Measurements from ENCODE around the gene CPM. TPM values are rescaled to one million over a fixed set of nuclear protein-coding genes. Genes with fewer than 3 reads are reported as not detected.

CPM gene
- total RNA-seq, 2 experiments from 2014 or later: 1.1 to 6.1 TPM

- H3K9me3 Mint-ChIP-seq (ENCODE audit: low read depth): no peaks in the 10 kb centered on the region
These were observed 71.1 kb downstream of the CPM start for GRCh38 chr12:68861890-68862289.

GRCh38 chr12:68856510-68856909 lies 76.5 kb downstream of the CPM start:
- no peak for DNase-seq

More at GRCh38 chr12:68861890-68862289, 71.1 kb downstream of the CPM start:
- peaks cover 10% of the 10 kb centered on the region for H3K27me3 Mint-ChIP-seq
- H3K4me3 Mint-ChIP-seq: no peak overlapping the region
- ATAC-seq (no peak), DNase-seq (no peak)
- no peak overlapping the region for H3K27ac Mint-ChIP-seq
- H3K4me1 Mint-ChIP-seq: peaks cover 3% of the 10 kb centered on the region
- H3K36me3 Mint-ChIP-seq: no peaks in the 10 kb centered on the region
- CTCF ChIA-PET: interaction anchor here (0.7 to 1.4 kb wide), 2 partner anchors 32 to 208 kb away, joined by 3 to 5 read pairs; no protein-coding TSS in a partner anchor

DNA sequence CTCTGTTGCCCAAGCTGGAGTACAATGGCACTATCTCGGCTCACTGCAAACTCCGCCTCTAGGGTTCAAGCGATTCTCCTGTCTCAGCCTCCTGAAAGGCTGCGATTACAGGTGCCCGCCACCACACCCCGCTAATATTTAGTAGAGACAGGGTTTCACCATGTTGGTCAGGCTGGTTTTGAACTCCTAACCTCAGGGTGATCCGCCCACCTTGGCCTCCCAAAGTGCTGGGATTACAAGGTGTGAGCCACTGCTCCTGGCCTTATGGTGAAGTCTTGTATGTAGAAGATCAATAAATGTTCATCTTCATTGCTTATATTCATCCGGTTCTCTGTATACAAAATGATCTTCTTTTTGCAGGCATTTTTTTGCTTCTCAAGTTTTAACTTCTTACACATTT lies 77.2 kb downstream of the CPM start:
- ATAC-seq (no peak), DNase-seq (no peak)
- CTCF ChIA-PET: interaction anchor here (0.9 kb wide), 1 partner anchor 11 kb away, joined by 3 read pairs; no protein-coding TSS in a partner anchor
- Mint-ChIP-seq H3K9me3 (ENCODE audit: low read depth) (no peaks in the 10 kb centered on the region), H3K27me3 (peaks cover 28% of the 10 kb centered on the region), H3K4me1 (no peaks in the 10 kb centered on the region), H3K27ac (no peak overlapping the region), H3K36me3 (no peaks in the 10 kb centered on the region), H3K4me3 (no peak overlapping the region)

More at GRCh38 chr12:68856510-68856909, 76.5 kb downstream of the CPM start:
- Mint-ChIP-seq H3K9me3 (ENCODE audit: low read depth) (no peaks in the 10 kb centered on the region), H3K36me3 (no peaks in the 10 kb centered on the region), H3K4me3 (no peak overlapping the region), H3K27ac (no peak overlapping the region), H3K4me1 (no peaks in the 10 kb centered on the region), H3K27me3 (peaks cover 28% of the 10 kb centered on the region)
- no peak for ATAC-seq
- CTCF ChIA-PET: no interaction called here

DNA sequence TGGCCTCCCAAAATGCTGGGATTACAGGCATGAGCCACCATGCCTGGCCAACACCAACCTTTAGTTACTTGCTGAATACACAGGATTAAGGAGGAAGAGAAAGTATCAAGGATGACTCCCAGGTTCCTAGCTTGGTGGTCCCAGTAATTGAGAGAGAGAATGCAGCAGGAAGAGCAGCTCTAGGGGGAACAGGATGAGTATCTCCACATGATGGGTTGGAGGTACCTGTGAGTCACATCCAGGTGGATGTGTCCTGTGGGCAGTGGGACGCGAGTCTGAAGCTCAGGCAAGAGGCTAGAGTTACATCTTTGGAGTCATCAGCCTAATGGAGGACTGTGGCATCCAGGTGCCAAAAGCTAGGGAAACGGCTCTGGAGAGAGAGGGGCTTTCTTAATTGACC lies 77.9 kb downstream of the CPM start:
- H3K27ac Mint-ChIP-seq: no peak overlapping the region
- no peaks in the 10 kb centered on the region for H3K36me3 Mint-ChIP-seq
- no peak overlapping the region for H3K4me3 Mint-ChIP-seq
- H3K9me3 Mint-ChIP-seq (ENCODE audit: low read depth): no peaks in the 10 kb centered on the region
- no peak for ATAC-seq
- no peaks in the 10 kb centered on the region for H3K4me1 Mint-ChIP-seq
- H3K27me3 Mint-ChIP-seq: peaks cover 28% of the 10 kb centered on the region
- CTCF ChIA-PET: interaction anchor here (0.9 kb wide), 1 partner anchor 10 kb away, joined by 3 read pairs; no protein-coding TSS in a partner anchor
- DNase-seq: no peak

- H3K4me1 Mint-ChIP-seq: no peaks in the 10 kb centered on the region
- no peak overlapping the region for H3K4me3 Mint-ChIP-seq
- no peaks in the 10 kb centered on the region for H3K9me3 Mint-ChIP-seq (ENCODE audit: low read depth)
- no peak for ATAC-seq
- peaks cover 25% of the 10 kb centered on the region for H3K27me3 Mint-ChIP-seq
- no peak overlapping the region for H3K27ac Mint-ChIP-seq
- CTCF ChIA-PET: no interaction called here
- DNase-seq: no peak
- H3K36me3 Mint-ChIP-seq: no peaks in the 10 kb centered on the region
These were observed 78.4 kb downstream of the CPM start for GRCh38 chr12:68854554-68854953.

- Mint-ChIP-seq H3K4me3 (no peak overlapping the region), H3K27ac (no peak overlapping the region), H3K27me3 (peaks cover 25% of the 10 kb centered on the region), H3K36me3 (no peaks in the 10 kb centered on the region), H3K4me1 (no peaks in the 10 kb centered on the region), H3K9me3 (ENCODE audit: low read depth) (no peaks in the 10 kb centered on the region)
- no peak for DNase-seq
- CTCF ChIA-PET: no interaction called here
- no peak for ATAC-seq
These were observed 78.9 kb downstream of the CPM start for GRCh38 chr12:68854078-68854468.

DNA sequence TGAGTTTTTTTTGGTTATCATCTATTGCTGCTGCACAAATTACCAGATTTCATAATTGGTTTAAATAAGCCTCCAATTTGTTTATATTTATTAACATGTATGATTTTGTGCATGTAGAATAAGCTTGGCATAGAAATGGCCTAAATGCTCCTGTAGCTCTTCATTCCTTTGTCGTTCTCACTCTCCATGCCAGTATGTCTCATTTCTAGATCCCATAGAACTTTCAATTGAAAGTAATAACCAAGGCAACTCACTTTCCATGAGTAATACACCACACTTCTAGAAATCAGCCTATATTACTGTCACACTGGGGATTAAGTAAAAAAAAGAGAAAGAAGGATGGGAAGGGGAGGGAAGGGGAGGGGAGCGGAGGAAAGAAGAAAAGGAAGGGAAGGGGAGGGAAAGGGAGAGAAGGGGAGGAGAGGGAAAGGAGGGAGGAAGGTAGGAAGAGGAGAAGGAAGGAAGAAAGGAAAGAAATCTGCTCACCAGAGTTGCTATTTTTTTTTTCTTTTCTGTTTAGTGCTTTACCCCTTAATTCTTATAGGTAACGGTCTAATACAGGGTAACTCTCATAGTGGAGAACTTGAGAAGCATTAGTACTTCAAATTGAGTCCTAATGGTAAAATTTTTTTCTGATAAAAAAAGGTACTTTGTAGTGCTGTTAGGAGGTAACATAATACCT lies 79.4 kb downstream of the CPM start:
- peaks cover 25% of the 10 kb centered on the region for H3K27me3 Mint-ChIP-seq
- H3K27ac Mint-ChIP-seq: no peak overlapping the region
- no peaks in the 10 kb centered on the region for H3K9me3 Mint-ChIP-seq (ENCODE audit: low read depth)
- H3K36me3 Mint-ChIP-seq: no peaks in the 10 kb centered on the region
- DNase-seq (no peak), ATAC-seq (no peak)
- no peaks in the 10 kb centered on the region for H3K4me1 Mint-ChIP-seq
- no peak overlapping the region for H3K4me3 Mint-ChIP-seq
- CTCF ChIA-PET: no interaction called here

- no peak for ATAC-seq
- H3K27me3 Mint-ChIP-seq: peaks cover 21% of the 10 kb centered on the region
- no peaks in the 10 kb centered on the region for H3K9me3 Mint-ChIP-seq (ENCODE audit: low read depth)
- DNase-seq: no peak
- no peak overlapping the region for H3K27ac Mint-ChIP-seq
- H3K4me3 Mint-ChIP-seq: no peak overlapping the region
- H3K4me1 Mint-ChIP-seq: no peaks in the 10 kb centered on the region
- H3K36me3 Mint-ChIP-seq: no peaks in the 10 kb centered on the region
- CTCF ChIA-PET: no interaction called here
These were observed 81.2 kb downstream of the CPM start for GRCh38 chr12:68851592-68852306.

GRCh38 chr12:68850390-68850789 lies 82.6 kb downstream of the CPM start:
- no peak overlapping the region for H3K27ac Mint-ChIP-seq
- ATAC-seq (no peak), DNase-seq (no peak)
- no peaks in the 10 kb centered on the region for H3K9me3 Mint-ChIP-seq (ENCODE audit: low read depth)
- peaks cover 3% of the 10 kb centered on the region for H3K36me3 Mint-ChIP-seq
- CTCF ChIA-PET: interaction anchor here (0.9 kb wide), 1 partner anchor 11 kb away, joined by 3 read pairs; no protein-coding TSS in a partner anchor
- no peaks in the 10 kb centered on the region for H3K4me1 Mint-ChIP-seq
- no peak overlapping the region for H3K4me3 Mint-ChIP-seq
- peaks cover 12% of the 10 kb centered on the region for H3K27me3 Mint-ChIP-seq

DNA sequence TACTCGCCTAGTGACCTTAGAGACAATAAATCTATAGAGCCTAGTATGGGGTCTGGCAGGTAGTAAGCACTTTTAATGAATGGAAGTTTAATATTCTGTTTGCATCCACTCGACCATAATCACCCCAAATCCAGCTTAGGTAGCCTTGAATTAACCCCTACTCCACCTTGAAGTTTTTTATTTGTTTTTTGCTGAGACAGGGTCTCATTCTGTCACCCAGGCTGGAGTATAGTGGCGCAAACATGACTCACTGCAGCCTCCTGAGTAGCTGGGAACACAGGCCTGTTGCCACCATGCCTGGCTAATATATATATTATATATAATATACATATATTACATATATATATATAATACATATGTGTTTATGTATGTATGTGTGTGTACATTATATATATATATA lies 86.2 kb downstream of the CPM start:
- Mint-ChIP-seq H3K36me3 (peaks cover 24% of the 10 kb centered on the region), H3K4me1 (no peaks in the 10 kb centered on the region), H3K4me3 (no peak overlapping the region), H3K9me3 (ENCODE audit: low read depth) (no peaks in the 10 kb centered on the region), H3K27ac (no peak overlapping the region), H3K27me3 (no peaks in the 10 kb centered on the region)
- no peak for ATAC-seq
- no peak for DNase-seq
- CTCF ChIA-PET: no interaction called here

DNA sequence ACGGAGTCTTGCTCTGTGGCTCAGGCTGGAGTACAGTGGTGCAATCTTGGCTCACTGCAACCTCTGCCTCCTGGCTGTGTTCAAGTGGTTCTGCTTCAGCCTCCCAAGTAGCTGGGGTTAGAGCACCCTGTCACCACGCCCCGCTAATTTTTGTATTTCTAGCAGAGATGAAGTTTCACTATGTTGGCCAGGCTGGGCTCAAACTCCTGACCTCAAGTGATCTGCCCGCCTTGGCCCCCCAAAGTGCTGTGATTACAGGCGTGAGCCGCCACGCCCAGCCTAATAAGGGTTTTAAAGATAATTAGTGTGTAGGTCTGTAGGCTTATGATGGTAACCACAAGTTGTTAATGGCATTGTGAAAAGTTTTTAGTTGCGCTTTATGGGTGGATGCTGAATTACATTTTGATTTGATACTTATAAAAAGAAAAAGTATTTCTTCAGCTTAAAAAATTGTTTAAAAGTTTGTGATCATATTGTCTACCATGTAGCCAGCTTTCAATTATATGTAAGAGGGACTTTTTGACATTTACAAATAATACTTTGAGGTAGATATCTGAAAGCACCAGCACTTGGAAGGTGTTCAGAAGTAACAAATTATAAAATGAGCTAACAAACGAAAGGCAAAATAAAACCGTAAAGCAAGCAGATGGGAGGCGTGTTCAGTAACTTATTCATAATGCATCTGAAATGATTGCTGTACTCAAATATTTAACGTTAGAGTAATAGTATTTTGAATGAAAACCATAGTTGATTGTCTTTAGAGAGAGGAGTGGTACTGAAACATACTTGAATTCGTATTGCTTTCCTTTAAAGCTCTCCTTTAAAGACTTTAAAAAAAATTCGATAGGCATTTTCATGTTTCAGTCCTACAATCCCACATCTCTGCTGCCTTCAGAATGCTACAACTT lies 87.9 kb downstream of the CPM start:
- H3K9me3 Mint-ChIP-seq (ENCODE audit: low read depth): no peaks in the 10 kb centered on the region
- no peaks in the 10 kb centered on the region for H3K4me1 Mint-ChIP-seq
- H3K27ac Mint-ChIP-seq: no peak overlapping the region
- no peak for ATAC-seq
- DNase-seq: no peak
- H3K36me3 Mint-ChIP-seq: peaks cover 40% of the 10 kb centered on the region
- CTCF ChIA-PET: interaction anchor here (1.0 to 3.2 kb wide), 3 partner anchors 11 to 149 kb away, joined by 3 to 14 read pairs (median 3); no protein-coding TSS in a partner anchor
- no peaks in the 10 kb centered on the region for H3K27me3 Mint-ChIP-seq
- no peak overlapping the region for H3K4me3 Mint-ChIP-seq

DNA sequence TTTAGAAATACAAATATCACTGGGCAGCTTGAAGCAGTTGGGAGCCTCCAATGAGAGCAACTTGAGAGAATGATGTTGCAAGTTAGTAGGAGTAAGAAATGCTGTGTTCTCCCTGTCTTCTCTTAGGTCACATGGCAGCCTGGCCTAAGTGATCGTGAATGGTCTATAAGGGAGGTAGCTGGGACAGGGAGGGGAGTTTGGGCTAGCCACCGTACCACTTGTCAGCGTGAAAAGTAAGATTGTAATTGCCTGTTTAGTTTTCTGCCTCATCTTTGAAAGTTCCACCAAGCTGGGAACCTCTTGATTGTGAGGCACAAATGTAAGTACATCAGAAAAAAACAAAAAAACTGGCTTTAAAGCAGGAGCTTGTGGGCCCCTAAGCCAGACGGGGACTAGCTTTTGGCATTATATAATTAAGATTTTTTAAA lies 88.6 kb downstream of the CPM start:
- CTCF ChIA-PET: interaction anchor here (1.2 to 3.2 kb wide), 3 partner anchors 11 to 37 kb away, joined by 3 to 14 read pairs (median 6); partner anchors contain the start of gene MDM2
- no peaks in the 10 kb centered on the region for H3K4me1 Mint-ChIP-seq
- no peaks in the 10 kb centered on the region for H3K9me3 Mint-ChIP-seq (ENCODE audit: low read depth)
- no peak for DNase-seq
- no peak for ATAC-seq
- no peak overlapping the region for H3K4me3 Mint-ChIP-seq
- H3K27ac Mint-ChIP-seq: no peak overlapping the region
- no peaks in the 10 kb centered on the region for H3K27me3 Mint-ChIP-seq
- peaks cover 42% of the 10 kb centered on the region for H3K36me3 Mint-ChIP-seq

Measured in activated CD8-positive, alpha-beta memory T cell treated with anti-CD3 and anti-CD28 coated beads, Interleukin-2, amount 10 ng/mL, durations not matched to agents 7 days and 5 days (primary cell).